A673 (cell line): ENCODE data around the gene SLIT3.

Source experiments
- EZH2 ChIP-seq: fragments of 200-600 bp; sonication (generic); IDR thresholded peaks from 2 replicates; pipeline ENCODE4 v1.6.1; 2017; ENCODE audit warnings: borderline replicate concordance, low read depth, mild to moderate bottlenecking, mixed read lengths, antibody characterized with exemption, low read length; ENCODE audit not compliant: poor library complexity, severe bottlenecking
- TF ChIP-seq, protein P1 (sequence below): fragments of 300-800, 200-600 bp; sonication (generic); conservative IDR thresholded peaks from 2 replicates; pipeline ENCODE4 v1.5.1; 2017; ENCODE audit warnings: low read depth, mild to moderate bottlenecking, antibody characterized with exemption, low read length, moderate library complexity, mixed read lengths

DNA sequence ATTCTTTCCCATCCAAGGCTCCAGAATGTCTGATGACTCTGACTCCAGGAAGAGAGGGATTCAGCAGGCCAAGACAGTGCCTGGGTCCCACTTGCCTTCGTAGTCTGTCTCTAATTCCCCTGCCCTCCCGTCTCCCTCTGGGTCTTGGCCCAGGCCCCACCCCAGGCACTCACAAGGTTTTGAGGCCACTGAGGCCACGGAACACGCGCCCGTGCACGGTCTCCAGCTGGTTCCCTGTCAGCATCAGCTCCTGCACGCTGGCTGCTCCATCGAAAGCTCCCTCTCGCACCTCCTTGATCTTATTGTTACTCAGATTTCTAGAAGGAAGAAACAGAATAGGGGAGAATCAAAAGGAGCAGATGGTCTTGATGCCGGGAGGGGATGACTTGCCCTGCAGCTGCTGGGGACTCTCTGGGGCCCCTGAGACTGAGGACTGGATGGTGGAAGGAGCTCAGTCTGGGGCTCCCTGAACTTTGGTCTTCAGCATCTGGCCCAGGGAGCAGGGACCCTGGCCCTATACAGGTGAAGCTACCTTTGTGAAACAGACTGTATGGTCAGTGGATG, 547.2 kb downstream of the SLIT3 start:
- TF ChIP-seq, protein P1, sequence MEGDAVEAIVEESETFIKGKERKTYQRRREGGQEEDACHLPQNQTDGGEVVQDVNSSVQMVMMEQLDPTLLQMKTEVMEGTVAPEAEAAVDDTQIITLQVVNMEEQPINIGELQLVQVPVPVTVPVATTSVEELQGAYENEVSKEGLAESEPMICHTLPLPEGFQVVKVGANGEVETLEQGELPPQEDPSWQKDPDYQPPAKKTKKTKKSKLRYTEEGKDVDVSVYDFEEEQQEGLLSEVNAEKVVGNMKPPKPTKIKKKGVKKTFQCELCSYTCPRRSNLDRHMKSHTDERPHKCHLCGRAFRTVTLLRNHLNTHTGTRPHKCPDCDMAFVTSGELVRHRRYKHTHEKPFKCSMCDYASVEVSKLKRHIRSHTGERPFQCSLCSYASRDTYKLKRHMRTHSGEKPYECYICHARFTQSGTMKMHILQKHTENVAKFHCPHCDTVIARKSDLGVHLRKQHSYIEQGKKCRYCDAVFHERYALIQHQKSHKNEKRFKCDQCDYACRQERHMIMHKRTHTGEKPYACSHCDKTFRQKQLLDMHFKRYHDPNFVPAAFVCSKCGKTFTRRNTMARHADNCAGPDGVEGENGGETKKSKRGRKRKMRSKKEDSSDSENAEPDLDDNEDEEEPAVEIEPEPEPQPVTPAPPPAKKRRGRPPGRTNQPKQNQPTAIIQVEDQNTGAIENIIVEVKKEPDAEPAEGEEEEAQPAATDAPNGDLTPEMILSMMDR: no peak
- TF ChIP-seq EZH2: no peak
